Epithelial cell of proximal tubule (primary cell): ENCODE data around the gene RACGAP1. TPM values are rescaled to one million over a fixed set of nuclear protein-coding genes. Genes with fewer than 3 reads are reported as not detected.
"Not testable (repeated sequence)": the region's sequence is repeated elsewhere in the genome, so short reads cannot be mapped to it uniquely, and the experiment has no call there.

Experiments used
- DNase-seq: peaks from one replicate; pipeline ENCODE4 v3.0.0-alpha.2; 2011; ENCODE audit warnings: low read depth
- H3K4me3 ChIP-seq: 2 replicates; pipeline ENCODE4 v1.5.1; 2011; ENCODE audit warnings: low read depth, mild to moderate bottlenecking, low read length
- total RNA-seq: library from RNA; depleted of rRNA; stranded (reverse); fragments of >200 nt; gene quantifications from 2 replicates; pipeline ENCODE4 v1.2.3, GENCODE V29; 2015
- TF ChIP-seq, protein P1 (sequence below): conservative IDR thresholded peaks from 2 replicates; pipeline ENCODE4 v1.5.1; 2012; ENCODE audit warnings: low read depth, mild to moderate bottlenecking, low read length

Gene RACGAP1
- total RNA-seq, 1 donor from 2014 or later: 86.5 TPM

DNA sequence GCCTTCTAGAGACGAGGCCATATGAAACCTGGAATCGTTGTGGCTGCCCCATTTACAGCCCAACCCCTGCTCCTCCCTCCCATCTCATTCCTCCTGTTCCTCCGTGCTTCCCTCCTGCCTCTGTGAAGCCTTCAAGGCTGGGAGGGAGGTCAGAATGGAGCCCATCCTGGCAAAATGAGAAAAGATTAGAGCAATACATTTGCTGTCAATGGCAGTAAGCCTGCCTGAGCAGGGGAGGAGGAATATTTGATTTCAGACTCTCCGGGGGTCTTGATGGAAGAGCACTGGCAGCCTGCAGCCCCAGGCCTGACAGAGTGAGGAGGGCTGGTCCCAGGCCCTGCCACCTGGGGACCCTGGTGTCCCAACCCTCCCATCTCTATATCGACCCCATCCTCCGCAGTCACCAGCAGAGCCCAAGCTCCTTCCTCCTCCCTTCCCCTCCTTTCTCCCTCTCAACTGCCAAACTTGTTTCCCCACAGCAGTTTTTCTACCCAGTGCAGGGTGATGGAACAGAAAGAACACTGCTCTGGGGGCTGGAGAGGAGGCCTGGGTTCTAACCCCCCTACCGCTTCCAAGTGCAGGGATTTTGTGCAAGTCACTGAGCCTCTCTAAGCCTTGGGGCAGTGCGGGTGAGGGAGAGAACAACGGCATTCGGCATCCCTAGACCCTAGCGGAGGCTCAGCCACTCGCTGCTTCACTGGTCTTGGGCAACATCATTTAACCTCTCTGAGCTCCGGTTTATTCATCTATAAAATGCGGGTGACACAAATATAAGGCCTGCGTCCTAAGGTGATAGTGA, 16.0 kb upstream of the RACGAP1 start:
- no peak for DNase-seq
- no peak overlapping the region for H3K4me3 ChIP-seq
- TF ChIP-seq, protein P1, sequence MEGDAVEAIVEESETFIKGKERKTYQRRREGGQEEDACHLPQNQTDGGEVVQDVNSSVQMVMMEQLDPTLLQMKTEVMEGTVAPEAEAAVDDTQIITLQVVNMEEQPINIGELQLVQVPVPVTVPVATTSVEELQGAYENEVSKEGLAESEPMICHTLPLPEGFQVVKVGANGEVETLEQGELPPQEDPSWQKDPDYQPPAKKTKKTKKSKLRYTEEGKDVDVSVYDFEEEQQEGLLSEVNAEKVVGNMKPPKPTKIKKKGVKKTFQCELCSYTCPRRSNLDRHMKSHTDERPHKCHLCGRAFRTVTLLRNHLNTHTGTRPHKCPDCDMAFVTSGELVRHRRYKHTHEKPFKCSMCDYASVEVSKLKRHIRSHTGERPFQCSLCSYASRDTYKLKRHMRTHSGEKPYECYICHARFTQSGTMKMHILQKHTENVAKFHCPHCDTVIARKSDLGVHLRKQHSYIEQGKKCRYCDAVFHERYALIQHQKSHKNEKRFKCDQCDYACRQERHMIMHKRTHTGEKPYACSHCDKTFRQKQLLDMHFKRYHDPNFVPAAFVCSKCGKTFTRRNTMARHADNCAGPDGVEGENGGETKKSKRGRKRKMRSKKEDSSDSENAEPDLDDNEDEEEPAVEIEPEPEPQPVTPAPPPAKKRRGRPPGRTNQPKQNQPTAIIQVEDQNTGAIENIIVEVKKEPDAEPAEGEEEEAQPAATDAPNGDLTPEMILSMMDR: no peak

DNA sequence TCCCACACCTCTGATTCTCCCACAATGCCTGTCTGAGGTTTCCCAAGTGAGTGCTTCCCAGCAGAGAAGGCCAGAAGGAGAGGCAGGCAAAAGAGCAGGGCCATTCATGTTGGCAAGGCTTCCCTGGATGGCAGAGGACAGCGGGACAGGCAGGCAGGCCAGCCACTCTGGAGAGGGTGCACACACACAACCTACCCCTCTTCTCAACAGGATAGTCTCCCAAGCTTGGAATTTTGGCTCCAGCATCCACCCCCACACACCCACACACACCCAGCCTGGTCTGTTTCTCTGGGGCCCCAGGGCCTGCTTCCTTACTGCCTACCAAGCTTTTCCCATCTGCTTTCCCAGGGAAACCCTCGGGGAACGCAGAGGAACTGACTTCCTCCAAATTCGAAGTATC, 15.4 kb upstream of the RACGAP1 start:
- TF ChIP-seq, protein P1: no peak
- no peak for DNase-seq

DNA sequence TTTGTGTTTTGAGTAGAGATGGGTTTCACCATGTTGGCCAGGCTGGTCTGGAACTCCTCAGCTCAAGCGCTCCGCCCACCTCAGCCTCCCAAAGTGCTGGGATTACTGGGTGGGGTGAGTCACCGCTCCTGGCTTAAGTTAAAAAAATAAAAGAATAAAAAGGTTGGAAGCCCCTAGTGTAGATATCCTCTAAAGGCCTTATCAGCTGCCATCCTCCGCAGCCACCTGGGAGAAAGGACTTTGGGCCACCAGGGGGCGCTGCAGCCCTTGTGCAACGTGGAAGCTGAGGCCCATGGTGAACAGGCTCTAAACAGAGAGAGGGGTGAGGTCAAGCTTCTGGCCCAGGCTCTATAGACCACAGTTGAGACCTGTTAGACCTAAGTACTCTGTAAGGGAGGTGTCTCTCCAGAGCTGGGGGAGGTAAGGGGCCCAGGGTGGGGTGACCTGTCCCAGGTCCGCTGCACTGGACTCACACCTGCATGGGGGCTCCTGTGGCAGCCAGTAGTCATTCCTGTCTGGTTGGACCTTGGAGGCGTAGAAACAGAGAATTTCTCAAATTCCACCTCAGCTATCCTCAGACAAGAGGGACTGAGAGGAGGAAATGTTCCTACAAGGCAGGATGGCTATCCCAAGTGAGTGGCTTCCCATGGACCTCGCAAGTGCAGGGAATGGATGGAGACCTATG, 14.0 kb upstream of the RACGAP1 start:
- no peak for DNase-seq
- H3K4me3 ChIP-seq: no peak overlapping the region
- TF ChIP-seq, protein P1: peak; percentile 93

More for the DNA sequence above, 15.4 kb upstream of the RACGAP1 start:
- H3K4me3 ChIP-seq: no peak overlapping the region

DNA sequence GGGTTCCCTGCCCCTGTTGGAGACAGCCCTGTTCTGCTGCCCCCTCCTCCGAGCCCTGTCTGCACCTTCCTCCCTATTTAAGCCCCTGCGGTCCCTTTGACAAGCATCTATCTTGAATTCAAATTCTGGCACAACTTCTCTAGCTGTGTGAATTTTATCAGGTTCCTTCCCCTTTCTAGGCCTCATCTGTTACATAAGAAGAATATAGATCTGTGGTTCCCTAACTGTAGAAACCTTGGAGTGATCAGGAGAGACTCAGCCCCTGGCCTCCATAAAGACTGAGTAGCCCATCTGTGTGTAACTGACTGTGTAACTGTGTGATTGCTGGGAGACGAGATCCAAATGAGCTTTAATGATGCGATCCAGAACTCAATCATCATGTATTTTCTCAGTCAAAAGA, 13.0 kb upstream of the RACGAP1 start:
- TF ChIP-seq, protein P1: no peak
- H3K4me3 ChIP-seq: no peak overlapping the region
- no peak for DNase-seq

DNA sequence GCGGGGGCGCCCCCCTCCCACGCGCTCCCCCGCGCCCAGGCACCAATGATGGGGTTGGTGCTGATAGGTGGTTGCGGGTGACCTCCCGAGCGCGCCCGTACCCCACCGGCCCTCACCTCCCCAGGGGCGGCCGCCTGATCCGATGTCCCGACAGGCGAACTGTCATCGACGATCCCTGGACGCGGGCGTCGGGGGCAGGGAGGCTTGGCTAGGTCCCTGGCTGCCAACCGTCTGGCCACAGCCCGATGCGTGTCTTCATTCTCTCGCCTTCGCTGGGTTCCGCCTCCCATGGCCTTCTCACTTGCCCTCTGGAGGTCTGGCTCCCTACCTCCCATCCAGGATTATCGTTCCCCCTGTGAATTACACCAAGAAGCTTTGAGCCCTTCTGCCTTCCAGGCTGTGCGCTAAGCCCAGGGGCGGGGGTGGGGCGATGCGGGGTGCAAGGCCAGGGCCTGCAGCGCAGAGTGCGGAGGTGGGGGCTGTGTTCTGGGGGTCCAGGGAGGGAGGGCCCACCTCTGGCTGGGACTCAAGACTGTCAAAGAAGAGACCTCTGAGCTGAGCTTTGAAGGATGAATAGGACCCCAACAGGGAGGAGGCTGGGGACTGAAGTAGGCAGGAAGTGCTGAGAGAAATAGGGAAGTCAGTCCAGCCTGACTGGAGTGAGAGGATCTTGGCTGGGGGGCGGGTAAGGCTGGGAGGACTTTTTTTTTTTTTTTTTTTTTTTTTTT, 7.7 kb upstream of the RACGAP1 start:
- no peak for DNase-seq
- H3K4me3 ChIP-seq: peak overlapping the region; percentile 35
- TF ChIP-seq, protein P1: no peak

DNA sequence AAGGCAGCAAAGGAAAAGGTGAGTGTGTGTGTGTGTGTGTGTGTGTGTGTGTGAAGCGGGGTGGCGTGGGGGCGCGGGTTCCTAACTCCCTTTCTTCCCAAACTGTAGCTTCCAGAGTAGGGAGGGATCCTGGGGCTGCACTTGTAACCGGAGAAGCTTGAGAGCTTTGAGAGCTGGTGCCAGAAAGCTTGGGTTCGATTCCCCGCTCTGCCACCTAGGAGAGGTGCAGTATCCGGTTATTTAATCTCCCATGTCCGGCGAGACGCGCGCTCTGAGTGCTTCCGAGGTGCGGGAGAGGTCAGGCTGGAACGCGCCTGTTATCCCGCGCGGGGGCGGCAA, 7.2 kb upstream of the RACGAP1 start:
- TF ChIP-seq, protein P1: no peak
- H3K4me3 ChIP-seq: peak overlapping the region; percentile 35
- no peak for DNase-seq

DNA sequence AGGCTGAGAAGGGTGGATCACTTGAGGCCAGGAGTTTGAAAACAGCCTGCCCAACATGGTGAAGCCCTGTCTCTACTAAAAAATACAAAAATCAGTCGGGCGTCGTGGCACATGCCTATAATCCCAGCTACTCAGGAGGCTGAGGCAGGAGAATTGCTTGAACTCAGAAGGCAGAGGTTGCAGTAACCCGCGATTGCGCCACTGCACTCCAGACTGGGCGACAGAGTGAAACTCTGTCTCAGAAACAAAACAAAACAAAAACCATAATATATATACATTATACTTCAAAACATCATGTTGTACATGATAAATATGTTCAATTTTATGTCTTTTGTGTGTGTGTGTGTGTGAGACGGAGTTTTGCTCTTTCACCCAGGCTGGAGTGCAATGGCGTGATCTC, 5.2 kb upstream of the RACGAP1 start:
- H3K4me3 ChIP-seq, DNase-seq: not testable (repeated sequence)
